Left colon (tissue), 2 donors: Measurements from ENCODE around the gene TSPO. TPM values are rescaled to one million over a fixed set of nuclear protein-coding genes. Genes with fewer than 3 reads are reported as not detected.
"Not testable (repeated sequence)": the region's sequence is repeated elsewhere in the genome, so short reads cannot be mapped to it uniquely, and the experiment has no call there.

Experiments
- ATAC-seq: fragments of 200-7000 bp; cut with Tn5 transposase; one replicate; pipeline ENCODE4 v1.9.1; 2020; ENCODE audit warnings: mild to moderate bottlenecking, moderate library complexity
- DNase-seq, 2 donors: peaks; one replicate each; pipeline ENCODE4 v3.0.0-alpha.2; 2020
- intact Hi-C, 2 donors: fragments of 100-400 bp; cut with DNase I in 1 of 2; cut with micrococcal nuclease in 1 of 2; formaldehyde crosslinking; loops; one replicate each; pipeline versions ENCODE4 v1.11.2 to v1.14.0; 2022; cut with DNase I, micrococcal nuclease
- long read RNA-seq: library from polyadenylated mRNA; unstranded; transcript quantifications from one replicate; pipeline ENCODE4 v2.0.0, GENCODE V29; 2021
- total RNA-seq, 2 donors: library from RNA; stranded (reverse); fragmentation: NEBNext Ultra II Directional; extraction: Animal tissue kit (Norgen Biotek cat#: 25700); gene quantifications; one replicate each; pipeline ENCODE4 v1.2.1, GENCODE V29; 2021
- donor health status: DM: no; HTN: no; CAD: no.
- donor health status: DM: yes; HTN: yes; CAD: no.

Gene TSPO
- total RNA-seq = 100 to 1,000 TPM; 250 to 259 TPM
- long read RNA-seq, transcript TSPO-202 (4 exons, 881 nt) = major isoform, 166 of 273 reads
- long read RNA-seq, transcript TSPO-203 (4 exons, 1,075 nt) = minor isoform, 6 of 273 reads
- long read RNA-seq, transcript TSPO-206 (3 exons, 636 nt) = minor isoform, 5 of 273 reads
- long read RNA-seq, partial matches to known transcripts = 81 of 273 reads
- long read RNA-seq, other reads (novel, unspliced or antisense) = 14 of 273 reads

GRCh38 chr22:43151251-43152002 is at the start of gene TSPO:
TSS of gene TSPO (plus strand) at chr22:43151559. CDS start at chr22:43159239, 7,680 bp downstream.
- DNase-seq (peak; percentile 72 to 85), ATAC-seq (peak; percentile 75)
- intact Hi-C loops = no loop called here

- DNase-seq, ATAC-seq, intact Hi-C loops: not testable (repeated sequence)
Measured at GRCh38 chr22:43104056-43104625, 47.2 kb upstream of the TSPO start.

DNA sequence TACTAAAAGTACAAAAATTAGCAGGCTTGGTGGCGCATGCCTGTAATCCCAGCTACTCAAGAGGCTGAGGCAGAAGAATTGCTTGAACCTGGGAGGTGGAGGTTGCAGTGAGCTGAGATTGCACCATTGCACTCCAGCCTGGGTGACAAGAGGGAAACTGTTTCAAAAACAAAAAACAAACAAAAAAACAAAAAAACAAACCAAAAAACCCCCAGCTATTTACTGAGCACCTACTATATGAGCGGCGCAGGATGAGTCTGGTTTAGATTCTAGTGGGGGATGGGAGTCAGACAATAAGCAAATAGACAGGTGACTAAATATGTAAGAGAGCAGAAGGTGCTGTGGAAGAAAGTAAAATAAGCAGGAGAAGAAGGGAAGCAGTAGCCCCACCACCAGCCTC is 46.4 kb upstream of the TSPO start:
- DNase-seq, intact Hi-C loops, ATAC-seq: not testable (repeated sequence)

DNA sequence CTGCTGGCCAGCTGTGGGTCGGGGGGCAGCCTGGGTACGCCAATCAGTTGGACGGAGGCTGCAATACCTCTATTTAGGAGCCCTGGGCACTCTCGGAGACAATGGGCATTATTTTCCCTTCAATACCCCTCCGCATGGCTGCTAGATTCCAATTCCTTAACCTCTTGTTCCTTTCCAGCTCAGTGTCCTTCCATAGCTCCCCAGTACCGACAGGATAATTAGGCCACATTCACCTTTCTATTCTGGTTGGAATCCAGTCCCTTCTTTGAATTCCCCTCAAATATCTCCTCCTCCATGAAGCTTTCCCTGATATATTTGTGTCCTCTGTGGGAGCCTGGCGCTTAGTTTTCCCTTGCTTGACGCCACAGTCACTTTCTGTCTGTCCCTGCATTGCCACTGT is 45.1 kb upstream of the TSPO start:
- ATAC-seq = no peak
- DNase-seq = no peak
- intact Hi-C loops = no loop called here

GRCh38 chr22:43109511-43109910 is 41.8 kb upstream of the TSPO start:
- intact Hi-C loops = no loop called here
- ATAC-seq (no peak), DNase-seq (no peak)

GRCh38 chr22:43109921-43110443 is 41.4 kb upstream of the TSPO start:
- ATAC-seq (no peak), DNase-seq (no peak)
- intact Hi-C loops = no loop called here

- intact Hi-C loops = no loop called here
- ATAC-seq (peak; percentile 61), DNase-seq (peak; percentile 66 to 71)
Measured at GRCh38 chr22:43110444-43110926, 40.9 kb upstream of the TSPO start, which contains the start of gene BIK. TSS of gene BIK (plus strand) at chr22:43110750. CDS start at chr22:43124023, 13,273 bp downstream.

DNA sequence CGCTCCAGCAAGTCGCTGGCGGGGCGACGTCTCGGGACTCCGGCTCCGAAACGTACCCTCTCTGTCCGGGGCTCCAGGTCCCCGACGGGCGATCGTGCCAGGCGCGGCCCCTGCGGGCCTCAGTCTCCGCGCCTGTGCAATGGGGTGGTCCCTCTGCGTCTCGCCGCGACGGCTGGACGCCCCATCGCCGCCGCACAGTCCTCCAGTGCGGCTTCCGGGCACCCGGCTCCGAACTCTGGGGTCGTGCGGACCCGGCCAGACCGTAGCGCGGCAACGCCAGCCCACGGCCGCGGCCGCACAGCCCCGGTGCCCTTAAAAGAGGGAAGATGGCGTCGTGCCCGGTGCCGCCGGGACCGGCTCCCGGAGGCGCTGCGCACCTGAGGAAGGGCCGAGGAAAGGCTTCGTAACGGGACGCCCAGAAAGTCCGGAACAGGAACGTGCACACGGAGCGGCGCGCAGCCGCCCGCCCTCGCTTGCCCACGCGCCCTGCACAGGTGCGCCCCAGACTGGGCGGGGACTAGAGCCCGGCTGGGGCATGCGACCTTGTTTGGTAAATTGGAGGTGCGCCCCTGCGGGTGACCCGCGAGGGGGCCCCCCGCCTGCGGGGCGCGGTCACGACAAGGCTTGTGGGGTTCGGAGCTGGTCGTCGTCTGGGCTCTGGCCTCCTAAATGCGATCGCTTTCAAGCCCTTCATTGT is 40.3 kb upstream of the TSPO start:
- DNase-seq (peak; percentile 64 to 77), ATAC-seq (peak; percentile 69)
- intact Hi-C loops = no loop called here

- ATAC-seq (peak; percentile 29), DNase-seq (peak in 1 of 2 donors; percentile 63)
Measured at GRCh38 chr22:43113526-43114251, 37.7 kb upstream of the TSPO start.

GRCh38 chr22:43114958-43115357 is 36.4 kb upstream of the TSPO start:
- peak; percentile 64 for ATAC-seq
- DNase-seq = peak; percentile 78 to 89
- intact Hi-C loops = no loop called here

More at GRCh38 chr22:43113526-43114251, 37.7 kb upstream of the TSPO start:
- intact Hi-C loops = no loop called here

DNA sequence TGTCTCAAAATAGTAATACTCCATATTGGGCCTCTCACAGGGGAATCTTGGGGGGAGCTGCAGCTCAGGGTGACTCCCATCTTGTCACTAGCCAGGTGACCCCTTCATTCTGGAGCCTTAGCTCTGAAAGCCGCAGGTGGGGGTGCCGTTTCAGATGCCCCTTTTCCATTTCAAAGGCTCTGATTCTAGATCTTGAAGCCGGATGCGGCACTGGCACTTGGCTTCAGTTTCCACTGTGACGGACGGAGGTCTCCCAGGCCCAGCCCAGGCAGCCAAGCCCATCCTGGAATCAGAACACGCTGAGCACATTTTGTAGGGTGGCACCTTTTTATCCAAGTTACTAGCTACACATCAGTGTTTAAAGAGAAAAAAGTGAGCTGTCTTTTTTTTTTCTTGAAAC is 34.4 kb upstream of the TSPO start:
- ATAC-seq = no peak
- intact Hi-C loops = no loop called here
- DNase-seq = no peak

DNA sequence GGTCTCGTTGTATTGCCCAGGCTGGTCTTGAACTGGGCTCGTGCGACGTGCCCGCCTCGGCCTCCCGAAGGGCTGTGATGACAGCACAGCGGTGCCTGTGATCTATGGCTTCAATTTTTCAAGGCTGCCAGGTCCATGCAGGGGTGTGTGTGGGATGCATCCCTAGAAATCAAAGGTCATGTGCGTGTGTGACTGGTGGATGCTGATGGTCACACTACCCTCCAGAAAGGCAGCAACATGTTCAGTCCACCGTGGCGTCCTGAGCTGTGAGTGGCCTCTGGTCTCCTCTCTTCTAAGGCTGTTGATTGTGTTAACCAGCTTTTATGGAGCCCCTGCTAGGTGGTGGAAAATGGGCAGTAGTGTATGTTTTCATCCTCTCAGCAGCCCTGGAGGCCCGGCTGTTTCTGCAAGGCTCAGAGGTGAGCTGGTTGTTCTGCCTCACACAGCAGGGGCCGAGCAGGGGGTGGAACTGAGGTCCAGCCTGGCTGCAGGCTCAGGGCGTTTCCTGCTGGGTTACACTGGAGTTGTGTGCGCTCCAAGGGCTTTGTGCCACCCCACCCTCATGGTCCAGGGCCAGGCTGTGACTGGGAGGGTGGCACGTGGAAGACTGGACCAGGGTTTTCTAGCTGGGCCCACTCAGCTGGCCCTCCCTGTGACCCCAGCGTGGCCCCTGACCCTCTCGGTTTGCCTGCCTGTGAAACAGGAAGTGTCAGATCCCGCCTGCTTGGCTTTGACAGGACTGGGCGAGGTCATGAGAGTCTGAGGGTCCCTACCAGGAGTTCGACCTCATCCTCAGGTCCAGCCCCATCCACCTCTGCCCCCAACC is 33.1 kb upstream of the TSPO start:
- DNase-seq = peak; percentile 72 to 73
- ATAC-seq = peak; percentile 57
- intact Hi-C loops = no loop called here

- intact Hi-C loops = no loop called here
- ATAC-seq = peak; percentile 25
- no peak for DNase-seq
Measured at GRCh38 chr22:43118953-43119458, 32.4 kb upstream of the TSPO start.

GRCh38 chr22:43126501-43127165 is 24.7 kb upstream of the TSPO start:
- ATAC-seq (peak; percentile 39), DNase-seq (peak in 1 of 2 donors; percentile 85)
- intact Hi-C loops = no loop called here

DNA sequence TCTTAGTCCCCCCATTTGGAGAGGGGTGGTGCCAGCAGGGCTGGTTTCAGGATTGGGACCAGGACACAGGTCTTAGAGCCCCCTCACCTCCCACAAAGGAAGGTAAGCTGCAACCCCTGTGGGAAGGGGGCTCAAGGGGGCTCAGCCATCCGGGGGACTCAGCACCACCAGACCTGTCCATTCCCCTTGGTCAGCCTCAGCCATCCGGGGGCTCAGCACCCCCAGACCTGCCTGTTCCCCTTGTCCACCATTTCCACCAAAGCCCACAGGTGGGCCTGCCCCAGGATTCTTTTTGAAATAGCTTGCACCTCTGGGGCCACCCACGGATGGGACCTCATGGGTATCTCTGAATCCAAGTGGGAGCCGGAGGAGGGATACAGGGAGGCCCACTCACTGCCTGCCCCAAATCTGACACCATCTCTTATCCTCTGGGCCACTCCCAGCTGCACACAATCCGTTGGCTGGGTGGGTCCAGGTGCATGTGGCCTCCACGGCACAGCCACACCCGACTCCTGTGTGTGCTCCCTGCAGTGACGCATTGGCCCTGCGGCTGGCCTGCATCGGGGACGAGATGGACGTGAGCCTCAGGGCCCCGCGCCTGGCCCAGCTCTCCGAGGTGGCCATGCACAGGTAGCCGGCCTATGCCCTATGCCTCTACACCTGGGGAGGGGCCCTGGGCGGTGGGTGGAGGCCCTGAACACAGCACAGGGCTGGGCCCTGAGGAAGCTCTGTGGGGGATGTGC is 24.0 kb upstream of the TSPO start:
- DNase-seq = peak; percentile 83 to 92
- peak; percentile 74 for ATAC-seq
- intact Hi-C loops = no loop called here

DNA sequence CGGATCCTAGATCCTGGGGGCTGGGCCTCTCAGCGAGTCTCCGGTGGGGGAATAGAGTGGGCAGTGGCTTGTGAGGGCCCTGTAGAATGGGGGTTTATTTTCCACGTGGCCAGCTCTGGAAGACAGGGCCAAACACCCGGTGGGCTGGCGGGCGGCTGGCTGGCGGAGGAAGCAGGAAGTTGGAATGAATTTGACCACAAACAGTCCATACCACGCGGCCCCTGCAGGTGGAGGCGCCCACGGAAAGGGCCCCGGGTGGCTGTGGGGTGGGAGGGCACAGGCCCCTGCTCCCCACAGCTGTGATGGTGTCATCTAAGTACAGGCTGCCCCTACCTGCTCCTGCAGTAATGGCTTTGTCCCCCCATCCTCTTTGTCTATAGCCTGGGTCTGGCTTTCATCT is 23.2 kb upstream of the TSPO start:
- ATAC-seq = peak; percentile 26
- peak in 1 of 2 donors; percentile 60 for DNase-seq
- intact Hi-C loops = no loop called here
